ENCODE measurements around the gene LAMA5.

The LAMA5 gene

DNA sequence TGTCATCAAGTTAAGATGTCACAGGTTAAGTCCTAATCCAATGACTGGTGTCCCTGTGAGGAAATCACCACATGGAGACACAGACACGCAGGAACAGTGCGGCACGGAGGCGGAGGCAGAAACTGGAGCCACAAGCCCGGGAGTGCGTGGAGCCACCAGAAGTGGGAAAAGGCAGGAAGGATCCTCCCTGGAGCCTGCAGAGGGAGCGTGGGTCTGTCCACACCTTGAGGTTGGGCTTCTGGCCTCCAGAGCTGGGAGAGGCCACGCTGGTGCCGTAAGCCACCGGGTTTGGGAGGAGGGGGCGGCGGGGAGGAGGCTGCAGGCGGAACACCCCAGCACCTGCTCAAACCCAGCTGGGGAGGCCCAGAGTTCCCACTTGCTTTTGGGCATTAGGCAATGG, 36.2 kb upstream of the LAMA5 start:
- DNase-seq: no peak

DNA sequence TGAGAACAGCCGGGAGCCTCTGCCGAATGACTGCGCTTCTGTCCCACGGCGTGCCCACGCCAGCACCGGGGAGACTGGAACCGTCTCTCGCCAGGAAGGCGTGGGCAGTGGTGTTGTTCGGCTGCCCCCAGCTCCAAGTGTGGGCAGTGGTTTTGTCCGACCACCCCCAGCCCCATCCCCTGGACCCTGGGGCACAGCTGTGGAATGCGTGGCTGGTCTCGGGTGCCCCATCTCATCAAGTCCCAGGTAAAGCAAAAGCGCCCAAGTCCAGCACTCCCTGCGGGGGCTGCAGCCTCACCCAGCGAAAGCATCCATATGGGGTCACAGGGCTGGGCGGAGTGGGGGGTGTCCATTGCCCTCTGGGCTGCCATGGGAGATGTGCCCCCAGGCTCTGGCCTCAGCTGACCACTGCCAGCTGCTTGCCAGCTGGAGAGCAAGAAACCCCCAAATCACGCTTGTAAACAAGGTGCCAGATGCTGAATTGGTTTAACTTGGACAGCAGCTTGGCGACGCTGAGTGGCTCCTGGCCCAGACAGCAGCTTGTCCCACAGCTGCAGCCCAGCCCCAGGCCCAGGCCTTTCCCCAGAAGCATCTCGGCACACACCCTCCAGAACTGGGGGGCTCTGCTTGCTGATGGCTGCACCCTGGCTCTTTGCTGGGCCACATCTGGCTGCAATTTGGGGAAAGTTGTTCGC, 35.5 kb upstream of the LAMA5 start:
- no peak for DNase-seq

DNA sequence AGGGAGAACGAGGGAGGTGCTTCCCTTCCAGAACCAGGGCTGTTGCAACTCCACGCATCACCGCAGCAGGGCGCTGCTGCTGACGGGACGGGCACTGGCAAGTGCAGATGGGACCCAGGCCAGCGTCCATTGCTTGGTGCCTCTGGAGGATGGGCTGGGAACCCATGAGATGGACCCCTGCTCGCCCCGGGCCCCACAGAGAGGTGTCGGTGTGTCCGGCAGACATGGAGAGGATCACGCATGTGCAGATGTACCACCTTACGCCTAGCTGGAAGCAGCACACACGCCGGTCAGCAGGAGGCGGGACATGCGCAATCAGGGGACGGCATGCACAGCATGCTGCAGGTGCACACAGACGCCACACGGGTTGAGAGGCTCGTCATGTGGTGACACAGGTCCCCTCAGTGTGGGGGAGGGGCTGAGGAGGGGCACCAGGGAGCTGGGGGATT, 34.2 kb upstream of the LAMA5 start:
- DNase-seq: no peak

DNA sequence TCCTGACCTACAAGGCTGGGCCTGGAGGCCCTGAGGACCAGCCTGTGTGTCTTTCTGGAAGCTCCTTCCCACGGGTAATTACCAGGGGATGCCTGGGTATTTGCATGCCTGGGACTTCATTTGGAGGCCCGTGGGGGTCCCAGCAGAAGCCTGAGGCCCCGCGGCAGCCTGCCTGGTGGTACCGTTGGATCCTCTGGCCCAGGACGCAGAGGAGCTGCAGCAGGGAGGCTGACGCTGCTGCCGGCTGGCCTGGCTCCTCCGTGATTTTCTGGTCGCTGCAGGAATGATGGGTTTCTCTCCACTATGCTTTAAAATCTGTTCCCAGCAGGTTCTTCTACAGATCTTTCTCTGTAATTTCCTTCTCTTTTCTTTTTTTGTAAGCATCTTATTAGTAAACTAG, 33.4 kb upstream of the LAMA5 start:
- no peak for DNase-seq

DNA sequence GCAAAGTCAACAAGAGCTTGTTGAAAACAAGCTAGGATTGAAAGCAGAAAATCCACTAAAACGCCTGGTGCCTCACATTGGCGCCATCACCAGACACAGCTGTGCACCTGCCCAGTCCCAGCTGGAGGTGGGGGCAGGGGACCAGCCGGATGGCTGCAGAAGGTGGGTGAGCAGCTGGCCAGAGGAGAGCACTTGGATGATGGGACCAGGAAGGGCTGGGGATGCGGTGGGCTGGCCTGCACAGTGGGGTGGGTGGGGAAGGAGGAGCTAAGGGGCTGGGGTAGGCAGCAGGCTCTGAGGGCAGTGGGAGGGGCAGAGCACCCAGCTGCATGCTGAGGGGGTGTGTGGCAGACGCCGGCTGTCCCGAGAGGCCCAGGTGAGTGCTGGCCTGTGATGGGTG, 32.9 kb upstream of the LAMA5 start:
- DNase-seq: no peak

DNA sequence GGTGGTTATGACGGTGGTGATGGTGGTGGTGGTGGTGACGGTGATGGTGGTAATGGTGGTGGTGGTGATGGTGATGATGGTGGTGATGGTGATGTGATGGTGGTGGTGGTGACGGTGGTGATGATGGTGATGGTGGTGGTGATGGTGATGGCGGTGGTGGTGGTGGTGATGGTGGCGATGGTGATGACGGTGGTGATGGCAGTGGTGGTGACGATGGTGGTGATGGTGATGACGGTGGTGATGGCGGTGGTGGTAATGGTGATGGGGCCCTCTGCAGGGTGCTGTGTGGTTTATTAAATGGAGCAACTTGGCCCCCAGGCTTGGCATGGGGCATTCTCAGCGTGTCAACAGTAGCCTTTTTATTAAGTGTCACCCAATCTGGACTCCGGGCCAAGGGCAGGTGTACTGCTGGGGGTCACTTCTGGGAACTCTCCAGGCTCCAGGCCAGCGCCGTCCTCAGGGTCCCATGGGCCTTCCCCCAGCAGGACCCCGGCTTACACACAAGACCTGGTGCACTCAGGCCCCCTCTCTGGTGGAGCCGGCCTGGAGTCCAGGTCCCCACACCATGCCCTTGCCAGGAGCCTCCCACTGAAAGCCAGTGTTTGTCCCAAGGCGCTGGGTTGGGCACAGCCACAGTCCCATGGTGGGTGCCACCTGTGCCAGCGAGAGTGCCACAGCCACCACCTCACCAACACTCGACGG, 31.2 kb upstream of the LAMA5 start:
- DNase-seq: no peak

DNA sequence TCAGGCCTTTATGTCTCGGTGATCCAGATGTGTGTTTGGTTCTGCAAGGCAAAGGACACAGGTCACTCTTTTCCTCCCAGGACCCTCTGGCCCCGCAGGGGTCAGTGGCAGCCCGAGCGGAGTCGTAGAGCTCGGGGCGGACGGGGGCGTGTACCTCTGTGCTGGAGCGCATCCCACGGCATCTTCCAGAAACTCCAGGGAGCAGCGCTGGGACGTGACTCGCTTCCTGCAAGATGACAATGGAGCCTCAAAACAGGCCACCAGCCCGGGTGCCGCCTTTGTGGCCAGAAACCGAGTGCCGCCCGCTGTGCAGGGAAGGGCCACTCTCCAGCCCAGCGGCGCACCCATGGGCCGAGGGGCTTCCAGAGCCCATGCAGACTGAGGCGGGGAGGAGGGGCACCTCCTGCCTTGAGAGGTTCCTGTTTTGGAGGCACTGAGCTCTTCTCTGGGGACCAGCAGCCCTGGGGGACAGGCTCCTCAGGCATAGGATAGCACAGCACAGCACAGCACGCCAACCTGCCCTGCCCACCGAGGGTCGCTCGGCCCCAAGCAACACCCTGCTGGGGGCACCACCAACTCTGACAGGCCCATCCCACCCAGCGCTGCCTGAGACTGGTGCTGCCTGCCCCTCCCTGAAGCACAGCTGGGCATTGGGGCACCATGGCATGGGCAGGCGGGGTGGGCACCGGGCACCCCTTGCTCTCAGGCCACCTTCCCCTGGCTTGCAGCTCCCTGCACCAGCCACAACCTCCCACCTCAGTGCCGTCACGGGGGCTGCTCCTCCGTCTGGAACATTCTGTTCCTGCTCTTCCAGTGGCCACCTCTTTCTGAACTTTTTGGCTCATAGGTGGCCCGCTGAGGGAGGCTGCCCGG, 29.5 kb upstream of the LAMA5 start:
- no peak for DNase-seq

DNA sequence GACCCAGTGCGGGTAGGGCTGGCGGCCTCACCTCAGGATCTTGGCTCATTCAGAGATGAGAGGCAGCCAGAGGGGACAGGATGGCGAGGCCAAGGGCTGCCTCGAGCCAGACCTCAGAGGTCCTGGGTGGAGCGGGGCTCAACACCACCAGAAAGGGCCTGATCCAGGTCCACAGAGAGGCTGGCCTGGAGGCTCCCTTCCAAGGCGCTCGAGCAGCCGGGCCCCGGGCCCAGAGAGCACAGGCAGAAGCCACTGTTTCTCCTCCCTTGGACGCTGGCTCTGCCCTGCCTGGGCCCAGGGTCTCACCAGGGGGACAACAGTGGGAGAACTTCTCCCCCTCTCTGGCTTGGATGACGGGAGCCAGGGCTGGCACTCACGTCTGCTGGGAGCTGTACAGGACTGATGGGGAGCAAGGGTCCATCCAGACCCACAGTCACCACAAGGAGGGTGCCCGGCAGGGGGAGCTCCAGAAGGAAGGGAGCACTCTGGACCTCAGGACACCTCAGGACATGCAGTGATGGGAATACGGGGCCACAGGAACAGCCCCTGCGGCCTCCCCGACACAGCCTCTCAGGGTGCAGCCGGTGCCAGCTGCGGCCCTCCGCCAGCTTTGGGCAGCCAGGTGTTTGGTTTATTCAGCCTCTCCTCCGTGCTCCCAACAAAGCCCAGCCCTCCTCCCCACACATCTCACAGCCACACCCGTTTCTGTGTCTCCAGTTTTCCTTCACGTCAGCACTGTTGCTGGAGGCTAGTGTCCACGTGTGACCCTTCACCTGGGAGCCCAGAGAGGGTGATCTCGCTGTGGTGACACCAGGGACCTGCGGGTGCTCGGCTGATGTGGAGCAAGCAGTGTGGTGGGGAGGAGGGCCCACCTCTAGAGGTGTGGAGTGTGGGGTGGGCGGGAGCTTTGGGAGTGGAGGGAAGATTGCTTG, 28.5 kb upstream of the LAMA5 start:
- DNase-seq: no peak

DNA sequence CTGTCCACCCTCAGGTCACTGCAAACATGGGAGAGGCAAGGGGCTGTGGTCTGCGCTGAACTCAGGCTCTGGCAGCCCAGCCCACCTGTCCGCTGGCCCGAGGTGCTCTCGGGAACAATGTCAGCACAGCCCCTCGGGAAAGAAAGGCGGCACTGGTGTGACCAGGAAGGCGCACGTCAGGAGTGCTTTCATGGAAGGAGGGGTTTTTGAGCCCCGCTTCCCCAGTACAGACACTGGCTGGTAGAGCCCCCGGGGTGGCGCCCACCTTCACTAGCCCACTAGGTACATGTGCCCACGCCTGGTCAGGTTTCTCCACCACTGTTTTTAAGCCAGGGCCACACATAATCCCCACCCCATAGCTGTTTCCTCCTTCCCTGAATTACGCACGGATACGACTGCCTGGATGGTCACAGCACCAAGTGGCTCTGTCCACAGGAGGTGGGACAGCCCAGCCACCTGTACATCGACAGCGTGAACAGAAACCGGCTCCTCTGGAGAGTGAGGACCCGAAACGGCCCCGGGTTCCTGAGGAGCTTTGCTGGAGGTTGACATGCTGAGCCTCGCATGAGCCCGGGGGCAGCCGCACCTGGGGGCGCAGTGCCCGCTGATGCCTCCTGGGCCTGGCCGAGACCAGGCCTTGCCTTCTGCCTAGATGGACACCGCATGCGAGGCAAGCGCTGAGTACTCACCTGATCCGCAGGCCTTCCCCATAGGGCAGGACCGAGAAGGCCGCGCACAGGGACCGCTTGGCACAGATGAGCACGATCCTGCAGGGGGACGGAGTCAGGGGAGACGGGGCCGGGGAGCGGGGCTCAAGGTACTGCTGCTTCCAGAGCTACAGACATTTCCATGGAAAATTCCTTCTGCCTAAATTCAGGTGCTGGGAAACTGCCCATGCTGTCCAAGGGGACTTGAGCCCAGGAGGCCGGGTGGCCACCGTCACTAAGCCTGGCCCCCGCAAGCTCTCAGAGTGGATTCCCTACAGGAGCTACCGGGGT, 27.4 kb upstream of the LAMA5 start:
- DNase-seq: no peak

DNA sequence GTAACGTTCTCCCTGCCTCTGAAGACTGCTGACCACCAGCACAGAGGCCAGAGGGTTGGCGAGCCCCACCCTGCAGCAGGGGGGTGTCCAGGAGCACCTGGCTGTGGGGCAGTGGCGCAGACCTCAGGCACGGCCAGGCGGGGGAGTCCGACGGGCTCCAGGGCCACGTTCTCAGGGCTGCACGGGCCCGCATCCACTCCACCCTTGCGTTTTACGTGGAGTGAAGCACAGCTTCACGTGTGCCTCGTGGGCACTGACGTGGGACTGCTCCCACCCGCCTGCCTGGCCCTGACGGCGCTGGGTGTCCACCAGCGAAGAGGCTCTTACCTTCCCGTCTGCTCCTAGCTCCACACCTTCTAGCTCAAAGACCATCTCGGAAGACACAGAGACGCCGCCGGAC, 26.7 kb upstream of the LAMA5 start:
- no peak for DNase-seq

DNA sequence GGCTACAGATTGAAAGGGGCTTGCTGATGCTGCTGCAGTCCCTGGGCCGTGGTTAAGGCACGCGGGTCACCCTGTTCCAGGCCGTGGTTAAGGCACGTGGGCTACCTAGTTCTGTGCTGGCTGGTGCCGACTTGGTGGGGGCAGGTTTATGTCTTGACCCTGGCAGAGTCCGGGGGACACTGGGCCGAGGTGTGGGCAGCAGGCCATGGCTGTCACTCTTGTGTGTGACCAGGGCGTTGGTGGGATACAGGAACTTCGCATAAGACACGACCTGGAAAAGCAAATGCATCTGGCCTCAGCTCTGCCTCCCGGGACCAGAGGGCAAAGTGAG, 26.2 kb upstream of the LAMA5 start:
- no peak for DNase-seq

DNA sequence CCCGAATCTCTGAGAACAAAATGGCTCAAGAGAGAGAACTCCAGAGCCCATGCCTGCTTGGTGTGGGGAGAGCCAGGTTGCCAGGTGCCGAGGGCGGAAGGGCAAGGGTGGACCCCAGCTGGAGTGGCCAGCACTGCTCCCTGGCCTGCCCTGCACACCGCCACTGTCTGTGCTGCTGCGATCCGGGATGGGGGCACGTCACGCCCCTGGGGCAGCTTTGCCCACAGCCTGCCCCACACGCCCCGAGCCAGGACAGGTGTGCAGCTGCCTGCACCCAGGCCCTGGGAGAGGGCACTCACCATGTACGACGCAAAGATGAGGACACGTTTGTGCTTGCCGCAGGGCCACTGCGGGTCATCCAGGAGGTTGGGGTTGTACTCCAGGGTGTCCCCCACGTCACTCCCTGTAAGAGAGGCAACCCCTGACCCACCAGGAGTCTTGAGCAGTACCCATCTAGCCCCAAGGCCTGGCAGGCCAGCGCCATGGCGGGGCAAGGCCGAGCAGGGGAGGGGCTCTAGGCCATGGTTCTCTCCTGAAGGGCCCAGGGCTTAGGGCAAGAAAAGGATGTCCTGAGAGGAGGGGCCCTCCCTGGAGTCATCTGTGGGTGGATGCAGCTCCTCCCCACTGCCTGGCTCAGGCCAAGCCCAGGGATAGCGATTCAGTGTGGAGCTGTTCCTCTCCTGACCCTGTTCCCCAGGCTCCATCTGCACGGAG, 25.7 kb upstream of the LAMA5 start:
- no peak for DNase-seq

DNA sequence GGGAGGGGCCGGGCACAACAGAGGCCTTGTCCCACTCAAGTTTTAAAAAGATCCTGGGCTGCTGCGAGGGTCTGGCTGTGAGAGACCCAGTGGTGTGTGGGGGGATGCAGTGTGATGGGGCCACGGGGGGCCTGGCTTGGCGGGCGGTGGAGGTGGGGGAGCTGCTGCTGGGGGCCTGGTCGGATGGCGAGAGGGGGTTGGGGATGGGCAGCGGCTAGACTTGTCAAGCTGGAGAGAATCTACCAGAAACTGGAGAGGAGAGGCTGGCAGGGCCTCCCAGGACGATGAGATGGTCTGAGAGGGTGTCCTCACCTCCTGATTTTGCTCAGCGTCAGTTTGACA, 24.9 kb upstream of the LAMA5 start:
- DNase-seq: no peak

DNA sequence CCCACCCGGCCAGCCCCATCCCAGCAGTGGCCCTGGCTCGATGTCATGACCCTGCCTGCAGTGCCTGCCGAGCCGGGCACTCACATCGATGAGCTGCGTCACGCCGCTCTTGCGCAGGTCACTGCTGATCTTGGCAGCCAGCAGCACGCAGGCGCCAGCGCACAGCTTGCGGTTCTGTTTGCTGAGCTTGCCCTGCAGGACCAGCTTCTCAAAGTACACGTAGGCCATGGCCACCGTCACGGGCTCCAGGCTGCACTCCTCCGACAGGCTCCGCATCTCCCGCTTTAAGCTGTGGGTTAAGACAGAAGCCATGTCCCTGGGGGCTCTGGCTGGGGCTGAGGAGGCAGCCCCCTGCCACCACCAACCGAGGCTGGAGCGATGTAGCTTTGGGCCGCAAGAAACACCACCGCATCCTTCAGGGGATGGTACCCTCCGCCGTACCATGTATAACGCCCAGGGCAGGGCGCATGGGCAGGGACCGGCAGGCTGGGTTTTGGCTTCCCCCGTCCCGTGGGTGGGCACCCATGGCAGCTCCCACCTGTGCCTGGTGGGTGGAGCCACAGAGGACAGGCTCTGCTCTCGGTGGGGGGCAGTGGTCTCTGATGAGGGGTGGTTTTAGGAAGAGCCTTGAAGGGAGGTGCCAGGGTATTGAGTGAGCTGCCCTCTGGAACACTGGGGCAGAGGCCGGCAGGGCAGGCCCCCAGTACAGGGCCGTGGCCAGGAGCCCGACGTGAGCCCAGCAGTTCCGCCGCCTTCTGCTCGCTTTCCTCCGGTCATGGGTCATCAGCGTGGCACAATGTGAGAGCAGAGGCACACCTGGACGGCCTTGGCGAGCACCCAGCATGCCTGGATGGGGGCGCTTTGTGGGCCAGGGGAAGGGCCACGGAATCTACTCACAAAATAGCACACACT, 24.3 kb upstream of the LAMA5 start:
- DNase-seq: no peak

DNA sequence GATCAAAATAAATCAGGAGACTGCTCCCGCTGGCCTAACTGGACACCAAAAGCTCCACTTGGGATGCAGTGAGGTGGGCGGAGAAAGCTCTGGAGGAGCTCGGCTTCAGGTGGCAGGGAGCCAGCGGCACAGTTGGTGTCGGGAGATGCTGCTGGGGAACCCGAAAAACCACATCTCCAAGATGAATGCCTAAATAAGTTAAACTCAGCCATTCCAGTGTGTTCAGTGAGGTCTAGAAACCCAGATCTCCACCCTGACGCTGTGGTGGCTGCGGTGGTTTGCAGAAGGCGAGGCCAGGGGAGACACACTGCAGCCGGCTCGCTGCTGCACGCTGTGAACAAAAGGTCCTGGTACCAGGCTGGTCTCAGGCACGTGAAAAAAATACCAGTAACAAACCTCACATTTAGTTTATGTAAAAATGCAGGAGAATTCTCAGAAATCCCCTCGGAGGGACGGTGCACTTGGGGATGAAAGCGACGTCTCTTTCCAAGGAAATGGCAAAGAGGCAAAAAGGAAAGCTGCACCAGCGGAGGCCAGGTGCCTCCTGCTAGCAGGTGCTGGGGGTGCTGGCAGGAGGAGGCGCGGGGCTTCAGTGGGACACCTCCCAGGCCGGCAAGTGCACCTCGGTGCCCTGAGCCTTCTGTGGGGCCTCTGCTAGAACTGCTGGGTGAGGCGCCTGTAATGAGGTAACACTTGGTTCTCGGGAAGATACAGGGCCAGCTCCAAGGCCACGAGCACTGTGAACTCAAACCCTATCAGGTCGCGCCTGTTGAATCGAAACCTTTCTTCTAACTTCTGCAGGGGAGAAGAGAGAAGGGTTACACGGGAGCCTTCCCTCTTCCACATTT, 23.4 kb upstream of the LAMA5 start:
- no peak for DNase-seq

DNA sequence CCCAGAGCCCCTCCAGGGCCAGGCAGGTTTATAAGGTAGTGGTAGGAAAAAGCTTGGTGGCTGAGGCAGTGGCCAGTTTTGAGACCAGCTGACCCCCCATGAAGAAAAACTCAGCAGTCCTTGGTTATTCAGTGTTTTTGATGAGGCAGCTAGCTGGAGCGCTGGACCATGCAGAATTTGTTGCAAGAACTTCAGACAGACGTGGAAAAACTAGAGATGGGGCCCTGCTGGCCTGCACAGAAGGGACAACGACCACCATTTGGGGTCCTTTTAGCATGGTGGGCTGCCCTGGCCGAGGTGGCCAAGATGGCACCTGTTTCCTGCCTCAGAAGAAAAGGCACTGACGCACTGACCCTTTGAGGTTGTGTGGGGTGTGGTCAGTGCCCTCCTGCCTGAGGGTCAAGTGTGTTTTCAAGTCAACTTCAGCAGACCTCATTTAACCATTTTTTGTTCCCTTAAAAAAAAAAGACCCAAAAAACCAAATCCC, 22.5 kb upstream of the LAMA5 start:
- no peak for DNase-seq

DNA sequence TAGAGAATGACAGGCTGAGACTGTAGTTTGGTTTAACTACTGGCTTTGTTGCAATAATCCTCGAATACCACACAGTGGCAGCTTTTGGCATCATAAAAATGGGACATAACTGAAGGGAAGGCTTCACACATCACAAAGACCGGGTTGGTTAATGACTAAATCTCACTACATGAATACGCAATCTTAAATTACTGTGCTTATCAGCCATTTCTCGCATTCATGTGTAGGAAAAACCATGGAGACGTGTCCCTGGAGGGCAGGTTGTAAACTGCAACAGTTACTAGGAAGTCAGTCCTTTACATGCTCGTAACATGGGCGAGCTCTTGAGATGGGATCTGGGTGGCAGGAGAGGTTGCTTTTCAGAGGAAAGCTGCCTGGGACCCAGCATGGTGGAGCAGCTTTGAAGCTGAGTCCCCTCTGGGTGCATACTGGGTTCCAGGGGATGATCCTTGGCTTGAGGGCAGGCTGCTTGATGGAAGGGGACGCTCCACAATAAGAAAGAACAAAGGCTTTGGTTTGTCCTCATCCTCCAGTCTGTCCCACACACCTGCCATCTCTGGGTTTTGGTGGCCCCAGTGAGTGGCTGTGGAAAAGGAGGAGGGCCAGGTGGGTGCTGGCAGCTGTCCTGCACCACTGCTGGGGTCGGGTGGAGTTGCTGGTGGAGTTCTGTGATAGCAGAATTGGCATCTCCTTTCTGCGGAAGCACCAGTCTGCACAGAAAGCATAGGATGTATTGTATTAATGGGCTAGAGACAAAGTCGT, 21.9 kb upstream of the LAMA5 start:
- no peak for DNase-seq
